Heart left ventricle (tissue), 13 donors: ENCODE measurements around the gene SPATA6.
"Not testable (repeated sequence)": the region's sequence is repeated elsewhere in the genome, so short reads cannot be mapped to it uniquely, and the experiment has no call there.

Experiments
- CTCF ChIP-seq, 12 donors: fragments of 200-600 bp; sonication (generic) in 4 of 12; IDR thresholded peaks; one replicate each; pipeline versions ENCODE4 v1.5.0 to v1.8.0; 2018 to 2022; ENCODE audit warnings: antibody characterized with exemption in 12 of 12, mild to moderate bottlenecking in 5 of 12
- POLR2A ChIP-seq, 2 donors: fragments of 450-650 bp; IDR thresholded peaks; one replicate each; pipeline ENCODE4 v1.6.1; 2017; ENCODE audit warnings: antibody characterized with exemption in 2 of 2, mild to moderate bottlenecking in 2 of 2, moderate library complexity in 2 of 2
- donor health status: ischemic (EF 13 %, LVEDD 7.1; RV severe dilation, severe dysfunction).
- donor health status: DM: no; HTN: yes; CAD: no.
- donor health status: DM: no; HTN: no; CAD: no.
- donor health status: ischemic (EF 25% LVEDD 6.9; RV normal size, moderate dysfunction).
- donor health status: ischemic (EF 25% LVEDD 5.7; RV mildly dilated, moderate dysfunction).
- donor health status: ischemic (EF 35%, LVEDD 5.7; RV mildly dilated, moderate dysfunction).
- donor health status: nonischemic (EF 11% LVEDD 7.7; RV severe dilation, severe dysfunction).
- donor health status: DM: yes; HTN: yes; CAD: no.
- donor health status: PGD.
- donor health status: ischemic (EF 29% LVEDD 5.4; RV normal size, mild dysfunction).
- donor health status: nonischemic (EF 23%, LVEDD 6.1; RV moderate dilation, normal function).

GRCh38 chr1:48435312-48436002, 36.5 kb downstream of the SPATA6 start:
- TF ChIP-seq POLR2A, CTCF (IDR thresholded peaks at IDR 0.05): not testable (repeated sequence)
